BLaER1 (cell line): ENCODE results near the gene RPTOR.

Experiments
- H3K27ac ChIP-seq: shearing (Covaris generic); formaldehyde crosslinking; 2 replicates; pipeline ENCODE4 v1.8.1; 2022
- H3K27me3 ChIP-seq: shearing (Covaris generic); formaldehyde crosslinking; 2 replicates; pipeline ENCODE4 v1.8.1; 2022
- H3K36me3 ChIP-seq: shearing (Covaris generic); formaldehyde crosslinking; 2 replicates; pipeline ENCODE4 v1.8.1; 2022
- H3K4me1 ChIP-seq: shearing (Covaris generic); formaldehyde crosslinking; 2 replicates; pipeline ENCODE4 v1.8.1; 2022
- H3K4me2 ChIP-seq: shearing (Covaris generic); formaldehyde crosslinking; 2 replicates; pipeline ENCODE4 v1.8.1; 2022
- H3K4me3 ChIP-seq: shearing (Covaris generic); formaldehyde crosslinking; 2 replicates; pipeline ENCODE4 v1.8.1; 2022
- H3K9ac ChIP-seq: shearing (Covaris generic); formaldehyde crosslinking; 2 replicates; pipeline ENCODE4 v1.8.1; 2022
- H3K9me3 ChIP-seq: shearing (Covaris generic); formaldehyde crosslinking; 2 replicates; pipeline ENCODE4 v1.8.1; 2022
- H4K20me1 ChIP-seq: shearing (Covaris generic); formaldehyde crosslinking; 2 replicates; pipeline ENCODE4 v1.8.1; 2022
- Cebpa-rat ChIP-seq: shearing (Covaris generic); IDR thresholded peaks from 2 replicates; pipeline ENCODE4 v1.8.1; 2022

Gene RPTOR

GRCh38 chr17:80990921-80991644, 446.4 kb downstream of the RPTOR start:
- H3K4me3 ChIP-seq, result peak overlapping the region; percentile 89
- no peak for TF ChIP-seq Cebpa-rat
- H3K36me3 ChIP-seq, result peaks cover 13% of the 10 kb centered on the region
- H3K4me2 ChIP-seq, result peak overlapping the region; percentile 96
- peaks cover 59% of the 10 kb centered on the region for H3K27me3 ChIP-seq
- peak overlapping the region; percentile 89 for H3K9ac ChIP-seq
- peaks cover 45% of the 10 kb centered on the region for H4K20me1 ChIP-seq
- H3K9me3 ChIP-seq, result no peaks in the 10 kb centered on the region
- H3K27ac ChIP-seq, result peak overlapping the region; percentile 78
- H3K4me1 ChIP-seq, result peaks cover 56% of the 10 kb centered on the region

- TF ChIP-seq Cebpa-rat, result no peak
- Histone ChIP-seq H3K4me3 (peak within 1 kb of the TSS; percentile 89), H3K4me1 (peaks cover 50% of the 10 kb centered on the region), H3K9ac (peak within 1 kb of the TSS; percentile 89), H3K9me3 (no peaks in the 10 kb centered on the region), H3K27me3 (peaks cover 54% of the 10 kb centered on the region), H4K20me1 (peaks cover 43% of the 10 kb centered on the region), H3K27ac (peak within 1 kb of the TSS; percentile 78), H3K36me3 (peaks cover 19% of the 10 kb centered on the region), H3K4me2 (peak within 1 kb of the TSS; percentile 96)
These were observed 447.0 kb downstream of the RPTOR start, which contains the start of gene CHMP6 for GRCh38 chr17:80991645-80992076. TSS of gene CHMP6 (plus strand) at chr17:80991841. CDS start at chr17:80991919, 78 bp downstream.

GRCh38 chr17:80992077-80992947, 447.7 kb downstream of the RPTOR start:
- Histone ChIP-seq H3K9ac (peak overlapping the region; percentile 89), H3K4me2 (peak overlapping the region; percentile 96), H3K36me3 (peaks cover 25% of the 10 kb centered on the region), H3K4me1 (peaks cover 44% of the 10 kb centered on the region), H3K27me3 (peaks cover 47% of the 10 kb centered on the region), H3K27ac (peak overlapping the region; percentile 78), H4K20me1 (peaks cover 36% of the 10 kb centered on the region), H3K9me3 (no peaks in the 10 kb centered on the region), H3K4me3 (peak overlapping the region; percentile 89)
- no peak for TF ChIP-seq Cebpa-rat

DNA sequence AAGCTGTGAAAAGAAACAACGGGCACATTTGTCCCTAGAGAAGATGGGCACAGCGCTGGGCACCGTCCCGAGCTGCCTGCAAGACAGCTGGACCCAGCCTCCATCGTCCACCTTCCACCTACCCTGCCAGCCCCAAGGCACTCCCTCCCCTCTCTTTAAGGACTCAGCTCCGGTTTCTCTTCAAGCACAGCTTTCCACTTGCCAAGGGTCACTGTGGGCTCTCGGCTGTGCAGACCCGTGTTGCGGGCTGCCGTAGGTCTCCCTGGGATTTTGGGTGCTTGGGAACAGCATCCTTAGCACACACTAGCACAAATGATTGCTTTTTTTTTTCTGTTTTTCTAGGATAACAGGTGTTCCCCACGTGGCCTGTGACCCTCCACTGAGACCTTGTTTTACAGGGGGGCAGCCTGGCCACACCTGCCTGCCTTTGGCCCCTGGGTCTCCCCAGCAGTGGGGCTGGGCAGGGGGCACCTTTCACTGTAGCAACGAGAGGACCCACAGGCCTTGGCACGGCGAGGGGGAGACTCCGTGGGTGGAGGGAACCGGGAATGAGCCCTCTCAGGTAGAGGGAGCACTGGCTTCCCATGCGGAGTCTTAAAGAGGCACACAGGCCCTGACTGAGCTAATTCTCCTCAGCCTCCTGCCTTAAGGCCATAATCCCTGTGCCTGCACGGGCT, 448.4 kb downstream of the RPTOR start:
- peaks cover 36% of the 10 kb centered on the region for H3K4me1 ChIP-seq
- peaks cover 33% of the 10 kb centered on the region for H3K36me3 ChIP-seq
- H3K9ac ChIP-seq, result peak overlapping the region; percentile 89
- no peak overlapping the region for H3K27ac ChIP-seq
- H3K4me2 ChIP-seq, result peak overlapping the region; percentile 96
- H3K9me3 ChIP-seq, result no peaks in the 10 kb centered on the region
- peaks cover 39% of the 10 kb centered on the region for H3K27me3 ChIP-seq
- H4K20me1 ChIP-seq, result peaks cover 36% of the 10 kb centered on the region
- TF ChIP-seq Cebpa-rat, result no peak
- H3K4me3 ChIP-seq, result peak overlapping the region; percentile 89

DNA sequence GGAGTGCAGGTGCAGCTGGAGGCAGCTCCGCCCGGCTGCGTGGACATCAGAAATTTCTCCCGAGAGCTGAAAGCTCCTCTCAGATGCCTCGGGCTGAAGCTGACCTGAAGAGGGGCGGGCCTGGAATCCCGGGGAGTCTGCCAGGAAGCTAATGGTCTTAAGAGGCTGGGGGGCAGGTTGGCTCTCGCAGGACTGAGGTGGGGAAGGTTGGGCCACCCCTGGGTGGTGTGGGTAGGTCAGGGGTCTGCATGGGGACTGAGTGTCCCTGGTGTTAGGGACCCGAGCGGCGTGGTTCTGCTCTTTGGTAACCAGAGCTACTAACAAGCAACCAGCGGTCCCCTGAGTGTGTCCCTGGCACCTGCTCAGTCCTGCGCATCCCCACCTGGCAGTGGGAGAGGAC, 450.5 kb downstream of the RPTOR start:
- Histone ChIP-seq H3K9me3 (no peaks in the 10 kb centered on the region), H3K9ac (no peak overlapping the region), H3K27me3 (peaks cover 19% of the 10 kb centered on the region; the same call in 1 of the 2 replicates), H3K4me2 (no peak overlapping the region), H3K4me3 (no peak overlapping the region), H3K36me3 (peaks cover 53% of the 10 kb centered on the region), H3K4me1 (peaks cover 21% of the 10 kb centered on the region), H3K27ac (no peak overlapping the region), H4K20me1 (peaks cover 51% of the 10 kb centered on the region)
- no peak for TF ChIP-seq Cebpa-rat

DNA sequence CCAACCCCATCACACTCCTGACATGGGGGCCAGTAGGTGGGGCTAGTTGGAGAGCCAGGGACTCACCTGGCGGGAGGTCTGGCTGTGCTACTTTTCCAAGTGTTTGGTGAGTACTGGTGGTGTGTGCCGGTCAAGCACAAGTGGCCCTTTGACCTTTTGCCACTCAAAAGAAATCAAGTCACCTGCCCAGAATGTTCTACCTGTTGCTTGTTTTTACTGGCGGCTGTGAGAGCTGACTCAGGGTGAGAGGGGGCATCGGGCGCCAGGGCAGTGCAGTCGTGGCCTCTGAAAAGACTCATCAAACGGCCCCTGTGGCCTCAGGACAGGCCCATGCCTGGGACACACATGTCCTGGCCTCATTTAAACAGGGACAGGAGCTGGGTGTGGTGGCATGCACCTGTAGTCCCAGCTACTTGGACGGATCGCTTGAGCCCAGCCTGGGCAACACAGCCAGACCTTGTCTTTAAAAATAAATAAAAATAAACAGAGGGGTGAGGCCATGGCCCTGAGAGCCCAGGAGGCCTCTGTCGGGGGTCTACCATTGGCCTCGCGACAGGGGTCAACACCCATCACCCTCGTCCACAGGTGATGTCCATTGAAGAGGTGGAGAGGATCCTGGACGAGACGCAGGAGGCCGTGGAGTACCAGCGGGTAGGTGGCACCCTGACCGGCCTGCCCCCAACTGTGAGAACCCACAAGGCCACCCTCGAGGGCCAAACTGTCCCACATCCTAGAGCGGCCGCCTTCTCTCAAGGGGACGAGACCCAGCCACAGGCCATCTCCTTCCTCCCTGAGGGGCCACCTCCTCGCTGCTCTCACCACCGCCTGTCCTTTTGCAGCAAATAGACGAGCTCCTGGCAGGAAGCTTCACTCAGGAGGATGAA, 452.0 kb downstream of the RPTOR start:
- peaks cover 56% of the 10 kb centered on the region for H3K36me3 ChIP-seq
- H3K4me1 ChIP-seq, result peaks cover 13% of the 10 kb centered on the region
- H3K27me3 ChIP-seq, result peaks cover 24% of the 10 kb centered on the region
- H3K9ac ChIP-seq, result no peak overlapping the region
- TF ChIP-seq Cebpa-rat, result no peak
- H3K4me3 ChIP-seq, result no peak overlapping the region
- peaks cover 66% of the 10 kb centered on the region for H4K20me1 ChIP-seq
- H3K27ac ChIP-seq, result no peak overlapping the region
- H3K9me3 ChIP-seq, result no peaks in the 10 kb centered on the region
- no peak overlapping the region for H3K4me2 ChIP-seq

- Histone ChIP-seq H3K36me3 (peaks cover 56% of the 10 kb centered on the region), H3K4me1 (peaks cover 12% of the 10 kb centered on the region), H4K20me1 (peaks cover 70% of the 10 kb centered on the region), H3K9me3 (no peaks in the 10 kb centered on the region), H3K4me3 (no peak overlapping the region), H3K4me2 (no peak overlapping the region), H3K27ac (no peak overlapping the region), H3K27me3 (peaks cover 26% of the 10 kb centered on the region), H3K9ac (no peak overlapping the region)
- TF ChIP-seq Cebpa-rat, result no peak
These were observed 452.9 kb downstream of the RPTOR start for GRCh38 chr17:80997424-80998117.

DNA sequence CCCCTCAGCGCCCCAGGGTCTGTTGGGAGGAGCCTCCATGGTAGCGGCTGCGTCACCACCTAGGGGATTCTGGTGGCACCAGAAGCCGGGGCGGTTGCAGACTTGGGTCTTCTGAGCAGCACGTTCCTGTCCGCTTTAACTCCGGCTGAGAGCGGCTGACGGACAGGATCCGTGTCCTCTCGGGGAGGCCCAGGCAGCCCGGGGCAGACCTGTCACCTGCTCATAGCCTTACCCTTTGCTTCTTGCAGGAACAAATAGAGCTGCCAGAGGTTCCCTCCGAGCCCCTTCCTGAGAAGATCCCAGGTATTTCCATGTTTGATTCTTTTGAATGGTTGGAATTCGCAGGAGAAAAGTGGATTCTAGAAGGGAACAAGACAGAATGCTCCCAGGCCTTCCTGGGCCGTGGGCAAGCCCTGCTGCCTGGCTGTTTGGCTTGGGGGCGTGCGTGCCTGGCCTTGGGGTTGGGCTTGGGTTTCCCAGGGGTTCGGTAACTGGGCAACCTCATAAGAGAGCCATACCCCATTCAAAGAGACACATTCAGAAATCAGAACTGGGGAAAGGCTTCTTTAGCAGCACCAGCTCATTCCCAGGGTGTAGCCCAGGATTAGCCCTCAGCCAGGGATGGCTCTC, 453.6 kb downstream of the RPTOR start:
- no peaks in the 10 kb centered on the region for H3K9me3 ChIP-seq
- H3K9ac ChIP-seq, result no peak overlapping the region
- peaks cover 6% of the 10 kb centered on the region for H3K4me1 ChIP-seq
- peaks cover 28% of the 10 kb centered on the region for H3K27me3 ChIP-seq
- H3K4me2 ChIP-seq, result no peak overlapping the region
- TF ChIP-seq Cebpa-rat, result no peak
- peaks cover 56% of the 10 kb centered on the region for H3K36me3 ChIP-seq
- no peak overlapping the region for H3K27ac ChIP-seq
- H4K20me1 ChIP-seq, result peaks cover 70% of the 10 kb centered on the region
- H3K4me3 ChIP-seq, result no peak overlapping the region
